CD4-positive, alpha-beta T cell treated with Interleukin-2 at 100 ng/mL for 4 hours (primary cell): ENCODE data around the gene LSM14B.

Experiments
- DNase-seq: peaks from one replicate; pipeline ENCODE4 v3.0.0-alpha.2; 2020; ENCODE audit warnings: low spot score

Gene LSM14B

DNA sequence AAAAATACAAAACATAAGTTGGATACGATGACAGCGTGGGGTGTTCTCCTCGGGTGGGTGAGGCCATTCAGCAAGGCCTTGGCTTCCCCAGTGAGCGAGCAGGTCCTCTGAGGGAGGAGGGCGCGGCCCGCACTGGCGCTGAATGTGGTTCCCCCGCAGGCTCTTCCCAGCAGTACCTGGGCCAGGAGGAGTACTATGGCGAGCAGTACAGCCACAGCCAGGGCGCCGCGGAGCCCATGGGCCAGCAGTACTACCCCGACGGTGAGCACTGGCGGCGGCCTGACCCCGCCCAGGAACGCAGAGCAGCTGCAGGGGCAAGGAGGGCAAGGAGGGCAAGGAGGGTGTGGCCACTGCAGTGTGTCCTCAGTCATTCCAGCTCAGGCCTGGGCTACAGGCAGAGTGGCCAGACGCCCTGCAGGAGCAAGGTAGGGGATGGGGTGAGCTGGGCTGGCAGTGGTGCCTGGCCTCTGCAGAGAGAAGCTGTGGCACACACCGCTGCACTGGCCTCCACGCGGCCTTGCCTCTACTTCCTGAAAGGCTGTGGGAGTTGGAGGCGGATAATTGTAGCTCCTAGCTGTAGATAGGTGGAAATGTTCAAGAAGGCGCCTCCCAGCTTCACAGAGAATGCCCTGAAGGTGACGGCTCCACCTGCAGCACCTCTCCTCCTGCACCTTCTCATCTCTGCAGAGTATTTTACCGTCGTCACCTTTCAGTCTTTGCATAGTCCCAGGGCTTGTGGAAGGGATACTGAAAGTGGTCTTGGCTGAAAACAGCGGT is 41.9 kb downstream of the LSM14B start:
- no peak for DNase-seq

- no peak for DNase-seq
Measured at GRCh38 chr20:62164879-62165761, 42.8 kb downstream of the LSM14B start.

GRCh38 chr20:62165762-62166399 is 43.6 kb downstream of the LSM14B start:
- DNase-seq = no peak

DNA sequence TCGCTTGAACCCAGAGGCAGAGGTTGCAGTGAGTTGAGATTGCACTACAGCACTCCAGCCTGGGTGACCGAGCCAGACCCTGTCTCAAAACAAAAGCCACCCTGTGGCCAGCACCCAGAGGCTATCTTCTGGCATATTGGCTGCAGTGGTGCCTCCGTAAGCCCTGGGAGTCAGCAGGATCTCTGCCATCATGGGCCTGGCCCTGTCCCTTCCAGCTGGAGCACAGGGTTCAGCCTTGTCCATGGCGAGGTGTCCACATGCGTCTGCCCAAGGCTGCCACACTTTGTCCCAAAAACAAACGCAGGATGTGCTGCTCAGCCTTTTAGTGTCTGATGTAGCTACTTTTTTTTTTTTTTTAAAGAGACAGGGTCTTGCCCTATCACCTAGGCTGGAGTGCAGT is 45.2 kb downstream of the LSM14B start:
- no peak for DNase-seq

GRCh38 chr20:62168061-62168460 is 45.8 kb downstream of the LSM14B start:
- DNase-seq = no peak

DNA sequence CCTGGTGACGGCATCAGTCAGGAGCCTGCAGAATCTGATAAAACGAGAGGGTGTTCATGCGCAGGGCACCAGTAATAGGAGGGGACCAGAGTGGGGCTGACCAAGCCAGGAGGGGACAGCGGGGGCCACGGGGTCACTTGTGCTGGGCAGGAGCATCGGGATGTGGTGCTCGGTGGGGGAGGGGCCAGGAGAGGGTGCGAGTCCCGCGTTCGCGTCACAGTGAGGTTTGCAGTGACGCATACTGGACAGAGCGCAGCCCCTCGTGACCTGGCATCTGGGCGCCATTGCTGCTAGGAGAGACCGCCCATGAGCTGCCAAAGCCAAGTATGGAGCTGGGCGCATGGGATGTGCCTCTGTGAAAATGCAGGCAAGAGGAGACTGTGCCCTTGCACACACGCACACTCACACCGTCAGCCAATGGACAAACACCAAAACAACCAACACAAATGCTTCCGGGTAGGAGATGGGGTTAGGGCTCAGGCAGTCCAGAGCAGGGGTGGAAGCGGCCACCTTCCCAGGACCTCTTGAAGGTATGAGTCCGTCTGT is 46.7 kb downstream of the LSM14B start:
- DNase-seq = no peak

GRCh38 chr20:62170536-62170935 is 48.3 kb downstream of the LSM14B start:
- DNase-seq = no peak

DNA sequence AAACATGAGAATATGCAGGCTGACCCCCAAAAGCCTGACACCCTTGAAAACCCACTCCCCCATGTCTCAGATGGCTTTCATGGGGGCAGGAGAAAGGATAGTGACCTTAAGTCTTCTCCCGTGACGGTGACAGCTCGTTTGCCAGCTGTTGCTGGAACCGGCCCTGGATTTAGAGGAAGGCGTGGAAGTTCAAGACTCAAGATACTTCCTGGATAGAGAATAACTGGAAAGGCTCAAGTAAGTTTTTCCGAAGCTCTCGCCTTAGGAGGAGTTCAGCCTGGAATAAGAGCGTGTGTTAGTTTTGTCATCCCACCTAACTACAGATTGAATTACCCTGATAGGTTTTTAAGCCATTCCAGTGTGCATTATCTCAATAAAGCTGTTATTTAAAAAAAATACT is 49.0 kb downstream of the LSM14B start:
- DNase-seq = no peak

GRCh38 chr20:62172666-62173065 is 50.4 kb downstream of the LSM14B start:
- no peak for DNase-seq

- no peak for DNase-seq
Measured at GRCh38 chr20:62174021-62174804, 51.9 kb downstream of the LSM14B start.

- DNase-seq = no peak
Measured at GRCh38 chr20:62174870-62175624, 52.8 kb downstream of the LSM14B start.

DNA sequence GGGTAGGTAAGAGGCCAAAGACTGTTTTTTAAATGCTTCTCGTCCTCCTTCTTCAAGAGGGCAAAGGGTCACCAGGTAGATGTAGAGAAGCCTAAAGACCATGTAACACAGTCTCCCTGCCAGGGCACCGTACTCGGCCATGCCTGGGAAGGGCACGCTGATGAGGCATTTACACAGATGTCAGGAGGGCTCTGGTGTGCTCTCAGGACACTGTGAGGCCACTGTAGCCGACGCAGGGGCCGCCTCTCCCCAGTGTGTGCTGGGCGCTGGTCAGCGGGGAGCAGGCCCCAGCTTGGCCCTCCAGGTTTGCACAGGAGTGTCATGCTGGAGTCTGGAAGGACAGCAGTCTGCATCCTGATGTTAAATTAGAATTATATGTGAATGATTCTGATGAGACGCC is 53.4 kb downstream of the LSM14B start:
- DNase-seq = no peak

- no peak for DNase-seq
Measured at GRCh38 chr20:62176866-62177265, 54.6 kb downstream of the LSM14B start.

GRCh38 chr20:62177307-62177706 is 55.0 kb downstream of the LSM14B start:
- no peak for DNase-seq

DNA sequence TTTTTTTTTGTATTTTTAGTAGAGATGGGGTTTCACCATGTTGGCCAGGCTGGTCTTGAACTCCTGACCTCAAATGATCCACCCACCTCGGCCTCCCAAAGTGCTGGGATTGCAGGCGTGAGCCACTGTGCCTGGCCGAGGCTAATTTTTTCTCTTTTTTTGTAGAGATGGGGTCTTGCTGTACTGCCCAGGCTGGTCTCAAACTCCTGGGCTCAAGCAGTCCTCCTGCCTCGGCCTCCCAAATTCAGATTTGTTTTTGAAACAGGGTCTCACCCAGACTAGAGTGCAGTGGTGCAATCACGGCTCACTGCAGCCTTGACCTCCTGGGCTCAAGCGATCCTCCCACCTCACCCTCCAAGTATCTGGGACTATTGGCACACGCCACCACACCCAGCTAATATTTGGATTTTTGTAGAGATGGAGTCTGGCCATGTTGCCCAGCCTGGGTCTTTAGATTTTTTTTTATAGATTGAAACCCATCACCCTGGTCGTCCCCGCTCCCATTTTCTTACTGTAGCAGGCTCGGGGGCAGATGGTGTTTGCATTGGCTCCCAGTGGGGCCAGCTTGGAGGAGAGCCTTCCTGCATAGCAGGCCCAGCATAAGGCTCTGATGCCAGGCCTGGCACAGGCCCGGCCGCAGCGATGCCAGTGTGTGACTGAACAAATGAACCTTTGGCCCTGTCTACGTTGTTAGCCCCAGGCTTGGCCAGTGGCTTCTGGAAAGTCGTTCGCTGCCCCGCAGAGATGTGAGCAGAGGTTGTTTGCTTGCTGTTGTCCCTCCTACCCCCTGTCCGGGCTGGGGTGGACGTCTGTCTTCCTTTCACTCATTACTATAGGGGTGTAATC is 56.3 kb downstream of the LSM14B start:
- no peak for DNase-seq

GRCh38 chr20:62179162-62179504 is 56.9 kb downstream of the LSM14B start:
- DNase-seq = no peak

GRCh38 chr20:62181808-62182207 is 59.5 kb downstream of the LSM14B start:
- DNase-seq = no peak

- DNase-seq = peak; percentile 93
Measured at GRCh38 chr20:62182469-62183425, 60.5 kb downstream of the LSM14B start, which contains the start of gene MTG2. MTG2 (plus strand) TSS chr20:62183028; CDS start chr20:62193421, 10,393 bp downstream.
